IMR-90 (cell line): ENCODE data around the gene CCNJ. TPM values are rescaled to one million over a fixed set of nuclear protein-coding genes. Genes with fewer than 3 reads are reported as not detected.

Experiments
- ATAC-seq: fragments of 200-7000 bp; cut with Tn5 transposase; 2 replicates; pipeline ENCODE4 v1.9.1; 2020; ENCODE audit warnings: low read depth, mild to moderate bottlenecking, moderate library complexity
- BruUV-seq: library from RNA; stranded (reverse); fragments of 400-500 nt; replicated peaks from 2 replicates; lab custom pipeline; 2021; lab: Mats Ljungman, UMichigan
- CTCF ChIA-PET: fragments of 300-600 bp; formaldehyde crosslinking; extraction: SDS; loops from one replicate; lab custom pipeline; 2021; ENCODE audit warnings: antibody characterized with exemption; lab: Yijun Ruan, JAX
- POLR2A ChIA-PET: fragments of 300-600 bp; sonication (Branson Sonifier 250); formaldehyde crosslinking; loops from one replicate; lab custom pipeline; 2022; ENCODE audit warnings: antibody characterized with exemption; ENCODE audit not compliant: unreplicated experiment; lab: Charles Lee
- DNase-seq: peaks from one replicate; pipeline ENCODE4 v3.0.0; 2013
- H2AFZ ChIP-seq: replicated peaks from 2 replicates; pipeline ENCODE3; 2013; ENCODE audit warnings: low read length, mild to moderate bottlenecking; ENCODE audit not compliant: poor library complexity
- H2AK5ac ChIP-seq: 2 replicates; pipeline ENCODE4 v1.6.1; 2013; ENCODE audit warnings: low read depth, low read length, inconsistent platforms
- H2AK9ac ChIP-seq: replicated peaks from 2 replicates; pipeline ENCODE3; 2013; ENCODE audit warnings: mild to moderate bottlenecking, low read depth, low read length, moderate library complexity; ENCODE audit not compliant: poor library complexity
- H2BK120ac ChIP-seq: 2 replicates; pipeline ENCODE4 v1.6.1; 2013; ENCODE audit warnings: low read depth, low read length, inconsistent platforms
- H2BK15ac ChIP-seq: 3 replicates; pipeline ENCODE4 v1.6.1; 2013; ENCODE audit warnings: low read depth, low read length, inconsistent platforms
- H2BK20ac ChIP-seq: 2 replicates; pipeline ENCODE4 v1.6.1; 2013; ENCODE audit warnings: low read depth, mild to moderate bottlenecking, inconsistent platforms, low read length, moderate library complexity
- H2BK5ac ChIP-seq: 2 replicates; pipeline ENCODE4 v1.6.1; 2013; ENCODE audit warnings: mild to moderate bottlenecking, low read depth, low read length, inconsistent platforms; ENCODE audit not compliant: poor library complexity, severe bottlenecking
- H3K14ac ChIP-seq: replicated peaks from 2 replicates; pipeline ENCODE4 v1.6.1; 2013; ENCODE audit warnings: low read depth, low read length, inconsistent platforms
- H3K18ac ChIP-seq: 2 replicates; pipeline ENCODE4 v1.6.1; 2013; ENCODE audit warnings: low read depth, low read length, control low read depth
- H3K23ac ChIP-seq: 2 replicates; pipeline ENCODE4 v1.6.1; 2013; ENCODE audit warnings: low read depth, low read length, inconsistent platforms
- H3K27ac ChIP-seq: 2 replicates; pipeline ENCODE4 v1.5.1; 2013; ENCODE audit warnings: mild to moderate bottlenecking, control low read depth, low read length; ENCODE audit not compliant: insufficient read depth
- H3K27me3 ChIP-seq: 2 replicates; pipeline ENCODE4 v1.6.1; 2013; ENCODE audit warnings: low read length; ENCODE audit not compliant: control insufficient read depth, insufficient read depth
- H3K36me3 ChIP-seq: 2 replicates; pipeline ENCODE4 v1.6.1; 2013; ENCODE audit warnings: low read length, mixed read lengths; ENCODE audit not compliant: control insufficient read depth, insufficient read depth
- H3K4ac ChIP-seq: 2 replicates; pipeline ENCODE4 v1.6.1; 2013; ENCODE audit warnings: low read depth, low read length, inconsistent platforms
- H3K4me1 ChIP-seq: 2 replicates; pipeline ENCODE4 v1.6.1; 2013; ENCODE audit warnings: low read length, mixed read lengths; ENCODE audit not compliant: control insufficient read depth, insufficient read depth
- H3K4me2 ChIP-seq: 2 replicates; pipeline ENCODE4 v1.6.1; 2013; ENCODE audit warnings: low read depth, mild to moderate bottlenecking, control low read depth, low read length, moderate library complexity
- H3K4me3 ChIP-seq: 2 replicates; pipeline ENCODE4 v1.5.1; 2013; ENCODE audit warnings: low read depth, mild to moderate bottlenecking, control low read depth, low read length, moderate library complexity; ENCODE audit not compliant: insufficient read depth
- H3K56ac ChIP-seq: 2 replicates; pipeline ENCODE4 v1.6.1; 2013; ENCODE audit warnings: low read length, inconsistent platforms; ENCODE audit not compliant: insufficient read depth; ENCODE audit errors: extremely low read depth
- H3K79me1 ChIP-seq, 2 experiments: 2 replicates each; pipeline ENCODE4 v1.6.1; 2013; ENCODE audit warnings: low read length in 2 of 2, inconsistent platforms in 1 of 2, low read depth in 1 of 2
- H3K9ac ChIP-seq: 2 replicates; pipeline ENCODE4 v1.6.1; 2013; ENCODE audit warnings: low read depth, low read length, control low read depth
- H3K9me1 ChIP-seq: 2 replicates; pipeline ENCODE4 v1.6.1; 2013; ENCODE audit warnings: low read length, inconsistent platforms; ENCODE audit not compliant: insufficient read depth
- H3K9me3 ChIP-seq: 2 replicates; pipeline ENCODE4 v1.6.1; 2013; ENCODE audit warnings: low read length; ENCODE audit not compliant: control insufficient read depth, insufficient read depth
- H4K20me1 ChIP-seq: 2 replicates; pipeline ENCODE4 v1.6.1; 2013; ENCODE audit warnings: low read length, inconsistent platforms; ENCODE audit not compliant: insufficient read depth
- H4K5ac ChIP-seq: 2 replicates; pipeline ENCODE4 v1.6.1; 2013; ENCODE audit warnings: mild to moderate bottlenecking, low read depth, low read length, control low read depth
- H4K8ac ChIP-seq, 2 experiments: 2 replicates each; pipeline ENCODE4 v1.6.1; 2013; ENCODE audit warnings: low read depth in 2 of 2, low read length in 2 of 2, control low read depth in 1 of 2, inconsistent platforms in 1 of 2
- H4K91ac ChIP-seq: 2 replicates; pipeline ENCODE4 v1.6.1; 2013; ENCODE audit warnings: low read depth, low read length, inconsistent platforms; ENCODE audit not compliant: insufficient read depth
- BHLHE40 ChIP-seq: fragments of 150-350 bp; IDR thresholded peaks from 2 replicates; pipeline ENCODE4 v1.6.1; 2016; ENCODE audit warnings: mild to moderate bottlenecking, low read depth, low read length
- CEBPB ChIP-seq: IDR thresholded peaks from 2 replicates; pipeline ENCODE4 v1.6.1; 2012; ENCODE audit warnings: low read depth, low read length, improper control_type of control experiment
- CHD1 ChIP-seq: IDR thresholded peaks from 2 replicates; pipeline ENCODE4 v1.6.1; 2012; ENCODE audit warnings: low read depth, low read length, improper control_type of control experiment
- ELK1 ChIP-seq: fragments of 150-350 bp; IDR thresholded peaks from 2 replicates; pipeline ENCODE4 v1.6.1; 2016; ENCODE audit warnings: low read depth, mild to moderate bottlenecking, low read length, moderate library complexity, borderline replicate concordance
- FOS ChIP-seq: fragments of 150-350 bp; IDR thresholded peaks from 2 replicates; pipeline ENCODE4 v1.6.1; 2016; ENCODE audit warnings: low read depth, low read length
- MAFK ChIP-seq: IDR thresholded peaks from 2 replicates; pipeline ENCODE4 v1.6.1; 2012; ENCODE audit warnings: low read depth, low read length, improper control_type of control experiment
- MAZ ChIP-seq: IDR thresholded peaks from 2 replicates; pipeline ENCODE4 v1.6.1; 2012; ENCODE audit warnings: low read depth, mild to moderate bottlenecking, low read length, improper control_type of control experiment, moderate library complexity, borderline replicate concordance
- MXI1 ChIP-seq: IDR thresholded peaks from 2 replicates; pipeline ENCODE4 v1.6.1; 2012; ENCODE audit warnings: low read depth, mild to moderate bottlenecking, low read length, moderate library complexity, borderline replicate concordance
- NFE2L2 ChIP-seq: fragments of 150-350 bp; IDR thresholded peaks from 2 replicates; pipeline ENCODE4 v1.6.1; 2016; ENCODE audit warnings: low read depth, mild to moderate bottlenecking, low read length
- POLR2A ChIP-seq: IDR thresholded peaks from 2 replicates; pipeline ENCODE4 v1.6.1; 2012; ENCODE audit warnings: mild to moderate bottlenecking, low read depth, low read length
- RAD21 ChIP-seq: IDR thresholded peaks from 2 replicates; pipeline ENCODE4 v1.6.1; 2012; ENCODE audit warnings: low read length, improper control_type of control experiment
- RCOR1 ChIP-seq: IDR thresholded peaks from 2 replicates; pipeline ENCODE4 v1.6.1; 2012; ENCODE audit warnings: mild to moderate bottlenecking, low read length, improper control_type of control experiment; ENCODE audit not compliant: insufficient replicate concordance
- RFX5 ChIP-seq: IDR thresholded peaks from 2 replicates; pipeline ENCODE4 v1.8.0; 2012; ENCODE audit warnings: low read depth, mild to moderate bottlenecking, low read length, moderate library complexity
- SMC3 ChIP-seq: fragments of 150-350 bp; IDR thresholded peaks from 2 replicates; pipeline ENCODE4 v1.6.1; 2016; ENCODE audit warnings: low read depth, mild to moderate bottlenecking, antibody characterized with exemption, low read length, moderate library complexity
- WGBS, 2 experiments: methylation state at CpG; one replicate each; pipeline versions ENCODE4 v1.1.5 to v1.1.7; 2013; ENCODE audit warnings: missing lambda C conversion rate in 2 of 2; ENCODE audit not compliant: insufficient read length in 1 of 2; ENCODE audit errors: extremely low coverage in 2 of 2; 5-methylcytosine and 5-hydroxymethylcytosine counted together
- dilution Hi-C: fragments of 300-500 bp; cut with HindIII; formaldehyde crosslinking; loops from one replicate; pipeline ENCODE4 v1.14.3; 2018; ENCODE audit warnings: low sequenced_read_pairs; ENCODE audit not compliant: unreplicated experiment
- in situ Hi-C: fragments of 300-500 bp; cut with MboI; formaldehyde crosslinking; loops from 3 replicates; pipeline ENCODE4 v1.14.3; 2019; ENCODE audit warnings: low sequenced_read_pairs, inconsistent platforms, mixed read lengths
- intact Hi-C: fragments of 100-400 bp; cut with micrococcal nuclease; formaldehyde crosslinking; loops from 2 replicates; pipeline ENCODE4 v1.10.0; 2022
- polyA plus RNA-seq, 3 experiments: library from polyadenylated mRNA; depleted of rRNA; stranded (reverse); fragments of >200 nt; gene quantifications; 2 replicates each; pipeline ENCODE4 v1.2.3, GENCODE V29; 2012; ENCODE audit warnings: low replicate concordance in 1 of 3
- total RNA-seq: library from RNA; depleted of rRNA; stranded (reverse); fragments of >200 nt; gene quantifications from 2 replicates; pipeline ENCODE4 v1.2.3, GENCODE V29; 2012
- TF ChIP-seq, protein P1 (sequence below): conservative IDR thresholded peaks from 2 replicates; pipeline ENCODE4 v1.5.1; 2012; ENCODE audit warnings: mild to moderate bottlenecking, low read depth, low read length, improper control_type of control experiment
- TF ChIP-seq, protein P2 (sequence below): fragments of 150-350 bp; IDR thresholded peaks from 2 replicates; pipeline ENCODE4 v1.6.1; 2017; ENCODE audit warnings: mild to moderate bottlenecking, antibody characterized with exemption, low read length, low read depth

The CCNJ gene
- total and polyA plus RNA-seq, 2 of the 4 experiments (the other 2 are of a cell fraction): 5.4 to 10.0 TPM

DNA sequence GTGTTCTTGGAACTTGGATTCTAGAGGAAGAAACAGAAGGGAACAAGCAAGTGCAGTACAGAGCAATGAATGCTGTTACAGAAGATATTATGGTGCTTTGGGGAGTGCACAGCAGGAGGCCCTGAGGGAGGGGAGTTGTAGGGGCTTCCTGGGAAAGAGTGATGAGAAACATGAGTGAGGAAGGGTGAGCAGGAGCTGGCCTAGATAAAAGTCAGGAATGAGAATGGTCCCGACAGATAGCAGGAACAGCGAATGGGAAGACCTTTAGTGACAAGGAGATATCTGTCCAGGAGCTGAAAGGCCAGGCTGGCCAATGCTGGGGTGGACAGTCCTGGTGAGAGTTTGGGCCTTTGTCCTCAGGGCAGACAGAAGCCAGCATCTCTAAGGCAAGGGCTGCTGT lies 20.6 kb upstream of the CCNJ start:
- Histone ChIP-seq H3K23ac (no peak overlapping the region), H2BK120ac (no peak overlapping the region), H4K8ac (no peak overlapping the region), H3K27me3 (peaks cover 12% of the 10 kb centered on the region), H3K9ac (no peak overlapping the region), H2BK5ac (no peak overlapping the region), H3K27ac (no peak overlapping the region), H3K56ac (no peak overlapping the region), H4K20me1 (no peaks in the 10 kb centered on the region), H4K5ac (no peak overlapping the region), H3K4me1 (no peaks in the 10 kb centered on the region), H2BK20ac (no peak overlapping the region), H2AK9ac (no peak overlapping the region), H3K9me1 (no peaks in the 10 kb centered on the region), H3K79me1 (no peaks in the 10 kb centered on the region), H3K4me3 (no peak overlapping the region), H3K36me3 (no peaks in the 10 kb centered on the region), H4K91ac (no peak overlapping the region), H3K14ac (no peak overlapping the region), H2AK5ac (no peak overlapping the region), H2BK15ac (no peak overlapping the region), H2AFZ (no peak overlapping the region), H3K4ac (no peak overlapping the region), H3K9me3 (no peaks in the 10 kb centered on the region), H3K4me2 (no peak overlapping the region), H3K18ac (no peak overlapping the region)
- dilution Hi-C loops: no loop called here
- CTCF ChIA-PET: no interaction called here
- DNase-seq (no peak), ATAC-seq (no peak)
- 92% methylated on average over 2 of the region's 2 CpGs; no CpG with 5 or more reads in 1 of the 2 experiments for WGBS, 2 experiments
- in situ Hi-C loops: loop anchor here (5.0 kb wide), 1 partner anchor 275 kb away; no protein-coding TSS in a partner anchor
- POLR2A ChIA-PET: no interaction called here
- BruUV-seq: no TSS peak
- TF ChIP-seq ELK1: no peak
- no peak for TF ChIP-seq MAZ
- no peak for TF ChIP-seq NFE2L2
- TF ChIP-seq SMC3: no peak
- TF ChIP-seq POLR2A: no peak
- TF ChIP-seq, protein P1, sequence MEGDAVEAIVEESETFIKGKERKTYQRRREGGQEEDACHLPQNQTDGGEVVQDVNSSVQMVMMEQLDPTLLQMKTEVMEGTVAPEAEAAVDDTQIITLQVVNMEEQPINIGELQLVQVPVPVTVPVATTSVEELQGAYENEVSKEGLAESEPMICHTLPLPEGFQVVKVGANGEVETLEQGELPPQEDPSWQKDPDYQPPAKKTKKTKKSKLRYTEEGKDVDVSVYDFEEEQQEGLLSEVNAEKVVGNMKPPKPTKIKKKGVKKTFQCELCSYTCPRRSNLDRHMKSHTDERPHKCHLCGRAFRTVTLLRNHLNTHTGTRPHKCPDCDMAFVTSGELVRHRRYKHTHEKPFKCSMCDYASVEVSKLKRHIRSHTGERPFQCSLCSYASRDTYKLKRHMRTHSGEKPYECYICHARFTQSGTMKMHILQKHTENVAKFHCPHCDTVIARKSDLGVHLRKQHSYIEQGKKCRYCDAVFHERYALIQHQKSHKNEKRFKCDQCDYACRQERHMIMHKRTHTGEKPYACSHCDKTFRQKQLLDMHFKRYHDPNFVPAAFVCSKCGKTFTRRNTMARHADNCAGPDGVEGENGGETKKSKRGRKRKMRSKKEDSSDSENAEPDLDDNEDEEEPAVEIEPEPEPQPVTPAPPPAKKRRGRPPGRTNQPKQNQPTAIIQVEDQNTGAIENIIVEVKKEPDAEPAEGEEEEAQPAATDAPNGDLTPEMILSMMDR: no peak
- TF ChIP-seq MXI1: no peak
- TF ChIP-seq FOS: no peak
- no peak for TF ChIP-seq CHD1
- no peak for TF ChIP-seq MAFK
- TF ChIP-seq RFX5: no peak
- TF ChIP-seq RAD21: no peak
- TF ChIP-seq, protein P2, sequence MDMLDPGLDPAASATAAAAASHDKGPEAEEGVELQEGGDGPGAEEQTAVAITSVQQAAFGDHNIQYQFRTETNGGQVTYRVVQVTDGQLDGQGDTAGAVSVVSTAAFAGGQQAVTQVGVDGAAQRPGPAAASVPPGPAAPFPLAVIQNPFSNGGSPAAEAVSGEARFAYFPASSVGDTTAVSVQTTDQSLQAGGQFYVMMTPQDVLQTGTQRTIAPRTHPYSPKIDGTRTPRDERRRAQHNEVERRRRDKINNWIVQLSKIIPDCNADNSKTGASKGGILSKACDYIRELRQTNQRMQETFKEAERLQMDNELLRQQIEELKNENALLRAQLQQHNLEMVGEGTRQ: no peak
- TF ChIP-seq BHLHE40: no peak
- TF ChIP-seq RCOR1: no peak
- no peak for TF ChIP-seq CEBPB
- intact Hi-C loops: no loop called here
